Measurements from ENCODE around the gene SYNE1.

DNA sequence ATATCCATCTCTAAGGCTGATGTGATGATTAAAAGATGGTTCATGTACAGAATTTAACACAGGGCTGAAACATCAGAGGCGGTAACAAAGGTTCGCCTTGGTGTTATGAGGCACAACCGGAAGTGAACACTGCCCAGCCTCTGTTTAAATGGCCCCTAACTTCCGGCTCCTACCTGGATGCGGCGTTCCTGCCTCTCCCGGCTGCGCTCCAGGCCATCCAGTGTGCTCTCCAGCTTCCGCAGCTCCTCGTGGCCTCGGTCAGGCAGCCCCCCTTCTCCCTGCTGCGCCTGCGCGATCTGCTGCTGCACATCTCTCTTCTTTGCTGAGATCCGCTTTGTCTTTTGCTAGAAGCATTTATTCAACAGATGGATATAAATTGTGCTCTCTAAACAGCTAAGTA lies 195.3 kb downstream of the SYNE1 start:
- no peak for TF ChIP-seq GATA3 (IDR thresholded peaks at IDR 0.05; ENCODE audit: low read depth, low read length)
- TF ChIP-seq GATA2 (IDR thresholded peaks at IDR 0.05; ENCODE audit: low read depth, low read length): no peak

All from SH-SY5Y (cell line).